NCI-H1930 (cell line): ENCODE data around the gene TWSG1.
"Not testable (repeated sequence)": the region's sequence is repeated elsewhere in the genome, so short reads cannot be mapped to it uniquely, and the experiment has no call there.

Experiments used
- DNase-seq, 2 experiments: peaks; one replicate each; lab custom pipeline; 2025; lab: John Stamatoyannopoulos, UW

Gene TWSG1

GRCh38 chr18:9426753-9427152 is 92.2 kb downstream of the TWSG1 start:
- DNase-seq, result no peak

- no peak for DNase-seq
Measured at GRCh38 chr18:9428301-9428706, 93.7 kb downstream of the TWSG1 start.

DNA sequence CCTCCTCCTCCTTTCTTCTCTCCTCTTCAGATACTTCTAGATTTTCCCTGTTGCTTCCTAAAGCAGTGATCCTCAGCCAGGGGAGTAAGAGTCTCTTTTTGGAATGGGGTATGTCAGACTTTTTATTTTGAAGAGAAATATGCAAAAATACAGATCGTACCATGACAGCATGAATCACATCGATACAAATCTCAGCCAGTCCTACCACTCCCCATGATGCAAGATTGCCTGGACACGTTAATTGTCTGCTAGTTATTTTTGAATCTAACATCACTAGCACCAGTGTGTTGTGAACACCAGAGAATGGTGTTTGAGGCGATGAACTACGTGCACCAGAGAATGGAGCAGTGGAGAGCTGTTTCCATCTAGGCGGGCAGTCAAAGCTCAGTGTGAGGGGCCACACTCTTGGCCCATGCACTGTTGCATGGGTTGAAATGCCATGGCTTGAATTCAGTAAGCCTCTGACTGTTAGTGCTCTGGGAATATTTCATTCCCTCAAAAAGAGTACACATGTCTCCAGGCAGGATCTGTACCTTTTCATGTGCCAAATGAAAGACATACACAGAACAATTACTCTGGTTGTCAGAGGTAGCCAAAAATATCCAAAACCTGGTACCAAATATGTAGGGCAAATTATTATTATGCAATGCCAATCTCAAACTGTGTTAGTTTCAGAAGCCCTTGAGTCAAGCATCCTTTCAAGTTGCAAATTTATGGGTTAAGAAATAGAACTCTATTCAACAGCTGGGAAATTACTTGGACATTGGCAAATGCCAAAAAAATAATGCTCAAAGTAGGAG is 94.5 kb downstream of the TWSG1 start:
- DNase-seq, result no peak

GRCh38 chr18:9429662-9429993 is 95.1 kb downstream of the TWSG1 start:
- no peak for DNase-seq

DNA sequence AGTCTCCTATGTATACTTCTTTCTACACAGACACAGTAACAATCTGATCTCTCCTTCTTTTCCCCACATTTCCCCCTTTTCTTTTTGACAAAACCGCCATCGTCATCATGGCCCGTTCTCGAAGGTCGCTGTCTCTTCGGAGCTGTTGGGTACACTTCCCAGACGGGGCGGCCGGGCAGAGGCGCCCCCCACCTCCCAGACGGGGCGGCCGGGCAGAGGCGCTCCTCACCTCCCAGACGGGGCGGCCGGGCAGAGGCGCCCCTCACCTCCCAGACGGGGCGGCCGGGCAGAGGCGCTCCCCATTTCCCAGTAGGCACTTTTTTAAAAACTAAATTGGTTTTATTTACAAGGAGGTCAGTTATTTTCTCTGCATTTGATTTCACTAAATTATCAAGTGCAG is 95.7 kb downstream of the TWSG1 start:
- not testable (repeated sequence) for DNase-seq

DNA sequence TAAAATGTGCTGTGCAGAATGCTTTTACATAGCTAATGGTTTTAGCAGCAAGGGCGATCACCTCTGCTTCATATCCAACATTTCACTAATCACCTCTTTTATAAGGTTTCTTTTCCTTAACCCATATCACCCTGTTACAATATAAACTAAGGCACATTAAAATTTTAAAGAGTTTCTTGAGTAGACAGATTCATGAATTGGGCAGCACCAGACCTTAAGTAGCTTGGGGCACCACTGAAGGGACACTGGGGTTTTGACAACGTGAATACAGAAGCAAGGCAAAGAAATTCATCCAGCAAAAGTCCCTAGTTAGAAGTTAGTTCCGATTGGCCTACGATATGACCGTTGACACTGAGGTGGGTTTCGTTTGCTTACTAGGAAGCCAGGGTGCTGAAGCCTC is 96.7 kb downstream of the TWSG1 start:
- no peak for DNase-seq

DNA sequence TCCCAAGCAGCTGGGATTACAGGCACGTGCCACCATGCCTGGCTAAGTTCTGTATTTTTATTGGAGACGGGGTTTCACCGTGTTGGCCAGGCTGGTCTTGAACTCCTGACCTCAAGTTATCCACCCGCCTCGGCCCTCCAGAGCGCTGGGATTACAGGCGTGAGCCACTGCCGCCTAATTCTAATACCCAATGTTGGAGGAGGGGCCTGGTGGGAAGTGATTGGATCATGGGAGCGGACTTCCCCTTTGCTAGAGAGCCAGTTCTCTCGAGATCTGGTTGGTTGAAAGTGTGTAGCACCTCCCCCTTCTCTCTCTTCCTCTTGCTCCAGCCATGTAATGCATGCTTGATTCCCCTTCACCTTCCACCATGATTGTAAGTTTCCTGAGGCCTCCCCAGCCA is 98.5 kb downstream of the TWSG1 start:
- not testable (repeated sequence) for DNase-seq

- DNase-seq, result no peak
Measured at GRCh38 chr18:9433671-9434121, 99.1 kb downstream of the TWSG1 start.

DNA sequence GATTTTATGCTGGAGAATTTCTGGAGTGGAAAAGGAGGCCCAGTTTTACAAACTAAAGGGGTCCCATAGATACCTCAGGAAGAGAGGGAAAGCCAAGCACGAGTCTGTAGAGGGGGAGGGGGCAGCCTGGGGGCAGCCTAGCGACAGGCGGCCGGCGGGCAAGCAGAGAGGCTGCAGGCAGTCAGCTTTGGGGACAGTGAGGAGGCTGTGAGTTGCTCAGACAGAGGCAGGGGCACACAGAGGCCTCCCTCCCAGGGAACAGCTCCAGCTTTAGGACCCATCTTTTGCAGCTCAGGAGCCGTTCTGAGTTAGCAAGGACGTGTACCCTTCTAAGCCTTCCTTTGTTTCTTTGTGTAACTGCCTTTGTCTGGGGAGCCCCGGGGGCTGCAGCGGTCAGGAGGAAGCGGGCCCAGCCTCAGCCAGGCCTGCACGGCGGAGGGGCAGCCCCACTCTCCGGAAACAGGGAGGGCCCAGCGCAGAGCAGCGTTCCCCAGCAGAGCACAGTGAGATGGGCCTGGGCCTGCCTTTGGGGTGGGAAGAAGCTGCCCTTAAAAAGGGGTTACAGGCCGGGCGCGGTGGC is 99.6 kb downstream of the TWSG1 start:
- DNase-seq, result no peak

- no peak for DNase-seq
Measured at GRCh38 chr18:9435041-9435440, 100.5 kb downstream of the TWSG1 start.

- no peak for DNase-seq
Measured at GRCh38 chr18:9436206-9436929, 101.8 kb downstream of the TWSG1 start.

DNA sequence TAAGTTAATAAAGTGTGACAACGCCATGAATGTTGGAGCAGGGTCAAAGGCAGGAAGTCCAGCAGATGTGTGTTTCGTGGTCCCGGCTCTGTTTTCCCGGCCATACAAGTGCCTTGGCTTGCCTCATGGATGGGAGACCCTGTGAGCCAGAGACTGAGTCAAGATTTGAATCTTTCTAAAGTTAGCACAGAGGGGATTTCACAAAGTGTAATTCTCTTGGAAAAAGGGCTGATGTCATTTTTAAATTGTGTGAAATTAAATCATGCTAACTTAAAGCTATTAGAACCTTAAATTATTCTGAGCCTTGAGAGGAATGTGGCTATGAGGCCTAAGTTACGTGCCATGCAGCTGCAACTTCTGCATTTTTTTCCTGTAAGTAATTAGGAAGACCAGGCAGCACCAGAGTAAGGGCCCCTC is 102.5 kb downstream of the TWSG1 start:
- DNase-seq, result no peak

- DNase-seq, result no peak
Measured at GRCh38 chr18:9437672-9438071, 103.1 kb downstream of the TWSG1 start.

DNA sequence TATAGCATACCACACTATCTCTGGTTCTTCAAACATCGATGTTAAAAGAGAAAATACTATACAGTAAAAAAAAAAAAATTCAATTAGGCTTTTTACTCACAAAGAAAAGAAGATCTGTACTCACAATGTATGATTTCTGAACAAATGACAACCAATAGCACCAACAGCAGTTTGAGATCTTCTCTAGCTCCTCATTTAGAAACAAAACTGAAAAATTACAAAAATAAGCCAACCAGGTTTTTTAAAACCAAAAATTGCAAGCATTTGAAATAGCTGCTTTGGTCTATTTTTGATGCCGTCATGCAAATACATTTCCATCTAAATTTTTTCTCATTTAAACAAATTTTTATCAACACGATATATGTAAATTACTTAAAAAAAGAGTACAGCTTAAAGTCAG is 106.5 kb downstream of the TWSG1 start:
- DNase-seq, result no peak

DNA sequence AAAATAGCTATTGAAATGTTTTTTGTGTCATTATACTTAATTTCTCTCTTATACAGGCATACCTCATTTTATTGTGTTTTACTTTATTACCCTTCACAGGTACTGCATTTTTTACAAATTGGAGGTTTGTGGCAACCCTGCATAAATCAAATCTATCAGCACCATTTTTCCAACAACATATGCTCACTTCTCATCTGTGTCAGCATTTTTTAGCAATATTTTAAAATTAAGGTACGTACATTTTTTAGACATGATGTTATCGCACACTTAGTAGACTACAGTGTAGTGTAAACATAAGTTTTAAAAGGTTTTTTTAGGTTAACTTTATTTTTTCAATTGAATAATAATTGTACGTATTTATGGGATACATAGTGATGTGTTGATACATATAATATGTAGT is 110.0 kb downstream of the TWSG1 start:
- no peak for DNase-seq

DNA sequence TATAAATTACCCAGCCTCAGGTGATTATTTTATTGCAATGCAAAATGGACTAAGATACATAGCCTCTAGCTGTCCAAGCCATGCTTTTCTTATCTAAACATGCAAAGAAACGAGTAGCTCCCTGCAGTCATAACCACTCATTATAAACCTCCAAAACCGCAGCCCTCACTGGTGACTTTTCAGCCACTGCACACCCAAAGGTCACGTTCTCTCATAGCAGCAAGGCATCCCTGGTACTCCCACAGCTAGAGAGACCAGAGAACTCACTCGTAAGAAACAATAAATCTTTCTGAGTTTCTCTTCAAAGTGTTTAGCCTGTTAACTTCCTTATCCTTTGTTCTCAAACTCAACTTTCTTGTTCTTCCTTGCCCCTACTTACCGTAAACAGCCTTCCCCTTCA is 112.3 kb downstream of the TWSG1 start:
- no peak for DNase-seq

GRCh38 chr18:9447334-9447733 is 112.8 kb downstream of the TWSG1 start:
- DNase-seq, result no peak

DNA sequence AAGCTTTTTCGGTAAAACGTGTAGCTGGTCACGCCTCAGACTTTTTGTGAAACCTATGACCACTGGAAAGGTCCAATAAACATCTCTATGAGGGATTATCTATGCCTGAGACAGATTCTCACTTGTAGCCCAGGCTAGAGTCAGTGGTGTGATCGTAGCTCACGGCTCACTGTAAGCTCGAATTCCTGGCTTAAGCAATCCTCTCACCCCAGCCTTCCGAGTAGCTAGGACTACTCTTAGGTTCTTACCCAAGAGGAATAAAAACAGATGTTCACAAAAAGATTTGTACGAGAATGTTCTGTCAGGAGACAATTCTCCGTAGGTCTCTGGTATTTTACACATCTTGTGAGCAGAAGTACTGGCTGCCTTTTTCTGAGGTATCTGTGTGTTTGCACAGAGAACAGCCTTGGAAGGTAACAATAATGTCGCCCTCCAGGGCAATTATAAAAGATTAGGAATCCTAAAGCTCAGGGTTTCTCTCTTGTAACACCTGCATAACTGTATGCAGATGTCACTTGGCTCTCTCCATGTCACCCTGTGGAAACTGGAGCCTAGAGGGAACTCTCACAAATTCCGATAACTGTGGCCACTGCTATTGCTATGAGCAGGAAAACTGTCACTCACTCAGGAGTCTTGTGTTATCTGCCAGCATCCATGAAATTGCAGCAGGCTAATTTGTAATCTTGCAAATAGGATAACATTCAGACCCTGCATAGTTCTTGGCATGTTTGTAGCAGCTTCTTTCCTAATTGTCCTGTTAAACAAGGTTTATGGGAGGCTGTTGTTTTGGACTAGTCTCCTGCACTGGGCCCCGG is 115.2 kb downstream of the TWSG1 start:
- DNase-seq, result no peak

DNA sequence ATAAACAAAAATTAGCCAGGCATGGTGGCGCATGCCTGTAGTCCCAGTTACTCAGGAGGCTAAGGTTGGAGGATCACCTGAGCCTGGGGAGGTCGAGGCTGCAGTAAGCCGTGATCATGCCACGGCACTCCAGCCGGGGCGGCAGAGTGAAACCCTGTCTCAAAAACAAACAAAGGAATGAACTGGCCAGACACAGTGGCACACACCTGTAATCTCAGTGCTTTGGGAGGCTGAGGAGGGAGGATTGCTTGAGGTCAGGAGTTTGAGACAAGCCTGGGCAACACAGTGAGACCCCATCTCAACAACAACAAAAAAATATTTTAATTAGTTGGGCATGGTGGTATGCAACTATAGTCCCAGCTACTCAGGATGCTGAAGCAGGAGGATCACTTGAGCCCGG is 116.3 kb downstream of the TWSG1 start:
- not testable (repeated sequence) for DNase-seq
